ENCODE data around the gene SEC11A.

The SEC11A gene

GRCh38 chr15:84714821-84715220, 1.1 kb downstream of the SEC11A start:
- H3K4me3 ChIP-seq (ENCODE audit: low read depth, low read length), result peak overlapping the region; percentile 77
- TF ChIP-seq CTCF (IDR thresholded peaks at IDR 0.05; ENCODE audit: low read depth, low read length), result no peak

- no peak for TF ChIP-seq CTCF (IDR thresholded peaks at IDR 0.05; ENCODE audit: low read depth, low read length)
Measured at GRCh38 chr15:84714372-84714771, 1.6 kb downstream of the SEC11A start.

GRCh38 chr15:84703808-84704207, 12.1 kb downstream of the SEC11A start:
- TF ChIP-seq CTCF (IDR thresholded peaks at IDR 0.05; ENCODE audit: low read depth, low read length), result no peak

More at GRCh38 chr15:84714372-84714771, 1.6 kb downstream of the SEC11A start:
- peak overlapping the region; percentile 77 for H3K4me3 ChIP-seq (ENCODE audit: low read depth, low read length)

GRCh38 chr15:84702961-84703482, 12.9 kb downstream of the SEC11A start:
- TF ChIP-seq CTCF (IDR thresholded peaks at IDR 0.05; ENCODE audit: low read depth, low read length), result no peak
- H3K4me3 ChIP-seq (ENCODE audit: low read depth, low read length), result no peak overlapping the region

More at GRCh38 chr15:84703808-84704207, 12.1 kb downstream of the SEC11A start:
- no peak overlapping the region for H3K4me3 ChIP-seq (ENCODE audit: low read depth, low read length)

GRCh38 chr15:84699538-84700191, 16.3 kb downstream of the SEC11A start:
- TF ChIP-seq CTCF (IDR thresholded peaks at IDR 0.05; ENCODE audit: low read depth, low read length), result no peak
- H3K4me3 ChIP-seq (ENCODE audit: low read depth, low read length), result no peak overlapping the region

- TF ChIP-seq CTCF (IDR thresholded peaks at IDR 0.05; ENCODE audit: low read depth, low read length), result no peak
- H3K4me3 ChIP-seq (ENCODE audit: low read depth, low read length), result no peak overlapping the region
Measured at GRCh38 chr15:84697236-84697990, 18.5 kb downstream of the SEC11A start.

GRCh38 chr15:84696757-84697156, 19.2 kb downstream of the SEC11A start:
- no peak overlapping the region for H3K4me3 ChIP-seq (ENCODE audit: low read depth, low read length)
- TF ChIP-seq CTCF (IDR thresholded peaks at IDR 0.05; ENCODE audit: low read depth, low read length), result no peak
